NCI-H1694 treated with DMSO at 0.1 percent for 48 hours (cell line): ENCODE data around the gene CEACAM19.
A peak's percentile ranks its signal among the peaks of the same experiment; 100 is the strongest.
"Not testable (repeated sequence)": the region's sequence is repeated elsewhere in the genome, so short reads cannot be mapped to it uniquely, and the experiment has no call there.

Source experiments
- DNase-seq: peaks from one replicate; lab custom pipeline; 2025; lab: John Stamatoyannopoulos, UW

Gene CEACAM19

DNA sequence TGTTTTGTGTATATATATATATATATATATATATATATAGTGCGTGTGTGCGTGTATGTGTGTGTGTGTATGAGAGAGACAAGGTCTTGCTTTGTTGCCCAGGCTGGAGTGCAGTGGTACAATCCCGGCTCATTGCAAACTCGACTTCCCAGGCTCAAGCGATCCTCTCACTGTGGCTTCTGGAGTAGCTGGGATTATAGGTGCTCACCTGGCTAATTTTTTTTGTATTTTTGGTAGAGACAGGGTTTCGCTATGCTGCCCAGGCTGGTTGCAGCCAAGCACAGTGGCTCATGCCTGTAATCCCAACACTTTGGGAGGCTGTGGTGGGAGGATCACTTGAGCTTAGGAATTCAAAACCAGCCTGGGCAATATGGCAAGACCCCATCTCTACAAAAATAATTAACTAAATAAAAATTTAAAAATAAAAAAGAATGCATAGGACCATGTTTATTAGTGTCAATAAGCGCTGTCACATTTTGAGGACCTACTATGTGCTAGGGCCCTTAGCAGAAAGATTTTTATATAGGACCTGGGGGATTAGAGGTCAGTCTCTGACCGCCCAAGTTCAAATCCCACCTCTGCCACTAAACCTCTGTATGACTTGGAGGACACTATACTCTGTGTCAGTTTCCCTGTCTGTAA lies 25.8 kb upstream of the CEACAM19 start:
- no peak for DNase-seq

GRCh38 chr19:44646049-44646416 lies 25.2 kb upstream of the CEACAM19 start:
- no peak for DNase-seq

DNA sequence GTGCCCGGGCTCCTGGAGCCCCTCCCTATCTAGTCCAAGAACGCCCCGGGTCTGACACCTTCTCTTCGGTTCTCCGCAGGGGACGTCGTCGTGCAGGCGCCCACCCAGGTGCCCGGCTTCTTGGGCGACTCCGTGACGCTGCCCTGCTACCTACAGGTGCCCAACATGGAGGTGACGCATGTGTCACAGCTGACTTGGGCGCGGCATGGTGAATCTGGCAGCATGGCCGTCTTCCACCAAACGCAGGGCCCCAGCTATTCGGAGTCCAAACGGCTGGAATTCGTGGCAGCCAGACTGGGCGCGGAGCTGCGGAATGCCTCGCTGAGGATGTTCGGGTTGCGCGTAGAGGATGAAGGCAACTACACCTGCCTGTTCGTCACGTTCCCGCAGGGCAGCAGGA lies 24.1 kb upstream of the CEACAM19 start:
- DNase-seq, result no peak

GRCh38 chr19:44648631-44649251 lies 22.5 kb upstream of the CEACAM19 start:
- DNase-seq, result no peak

GRCh38 chr19:44649578-44650145 lies 21.6 kb upstream of the CEACAM19 start:
- no peak for DNase-seq

GRCh38 chr19:44653343-44653742 lies 17.9 kb upstream of the CEACAM19 start:
- DNase-seq, result no peak

DNA sequence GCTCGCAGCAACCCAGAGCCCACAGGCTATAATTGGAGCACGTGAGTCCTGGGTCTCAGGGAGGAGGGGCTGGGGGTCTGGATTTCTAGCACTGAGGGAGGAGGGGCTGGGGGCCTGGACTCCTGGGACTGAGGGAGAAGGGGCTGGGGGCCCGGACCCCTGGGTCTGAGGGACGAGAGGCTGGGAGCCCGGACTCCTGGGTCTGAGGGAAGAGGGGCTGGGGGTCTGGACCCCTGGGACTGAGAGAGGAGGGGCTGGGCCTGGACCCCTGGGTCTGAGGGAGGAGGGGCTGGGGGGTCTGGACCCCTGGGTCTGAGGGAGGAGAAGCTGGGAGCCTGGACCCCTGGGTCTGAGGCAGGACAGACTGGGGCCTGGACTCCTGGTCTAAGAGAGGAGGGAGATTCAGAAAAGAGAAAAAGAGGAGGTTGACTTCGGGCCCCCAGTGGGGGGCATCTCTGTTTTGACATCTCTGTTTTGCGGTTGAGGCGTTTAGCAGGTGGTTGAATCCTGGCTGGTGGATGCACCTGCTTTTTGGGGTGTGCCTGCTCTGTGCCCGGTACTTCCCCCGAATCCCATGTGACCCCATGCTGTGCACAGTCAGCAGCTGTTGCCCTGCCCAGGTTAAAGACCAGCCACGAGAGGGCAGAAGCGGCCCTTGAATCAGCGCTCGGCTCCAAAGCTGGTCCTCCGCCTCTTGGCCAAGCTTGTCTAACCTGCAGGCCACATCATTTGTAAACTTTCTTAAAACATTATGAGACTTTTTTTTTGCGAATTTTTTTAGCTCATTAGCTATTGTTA lies 17.1 kb upstream of the CEACAM19 start:
- DNase-seq, result no peak

- peak; percentile 10 for DNase-seq
Measured at GRCh38 chr19:44657211-44657921, 13.9 kb upstream of the CEACAM19 start.

DNA sequence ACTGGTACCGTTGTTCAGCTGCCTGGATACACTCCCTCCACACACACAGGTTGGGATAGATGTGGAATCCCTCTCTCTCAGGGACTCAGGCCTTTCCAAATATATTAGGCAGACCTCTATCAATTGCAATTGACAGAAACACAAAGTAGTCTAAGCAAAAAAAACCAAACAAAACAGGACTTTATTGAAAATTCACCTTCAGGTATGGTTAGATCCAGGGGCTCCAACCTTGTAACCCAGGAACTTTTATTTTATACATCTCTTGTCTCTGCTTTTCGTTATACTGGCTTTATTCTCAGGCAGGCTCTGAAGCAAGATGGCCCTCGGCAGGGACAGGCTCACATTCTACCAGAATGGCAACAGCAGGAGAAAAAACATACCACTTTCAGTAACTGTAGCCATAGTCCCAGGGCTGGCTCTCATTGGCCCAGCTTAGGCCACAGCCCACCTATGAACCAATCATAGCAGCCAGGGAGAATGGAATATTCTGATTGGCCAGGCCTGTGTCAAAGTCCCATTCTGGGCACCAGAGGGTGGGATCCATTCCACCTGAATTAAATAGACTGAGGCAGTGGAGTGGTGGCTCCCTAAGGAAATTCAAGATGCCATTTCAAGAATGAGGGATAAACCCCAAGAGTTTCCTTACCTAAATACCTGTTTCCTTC lies 13.1 kb upstream of the CEACAM19 start:
- DNase-seq, result no peak

DNA sequence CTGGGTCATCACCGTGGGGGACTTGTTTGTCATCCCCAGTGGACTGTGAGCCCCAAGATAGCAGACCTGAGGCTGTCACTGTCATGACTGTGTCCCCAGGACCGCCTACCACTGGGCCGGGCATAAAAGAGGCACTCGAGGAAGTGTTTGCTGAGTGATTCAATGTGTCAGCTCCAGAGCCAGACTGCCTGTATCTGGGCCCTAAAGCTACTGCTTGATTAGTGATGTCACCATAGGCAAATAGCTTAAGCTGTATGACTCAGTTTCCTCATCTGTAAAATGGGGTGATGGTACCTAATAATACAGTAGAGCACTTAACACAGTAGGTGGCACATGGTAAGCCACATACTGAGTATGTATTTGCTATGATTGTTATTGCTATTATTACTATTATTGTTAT lies 11.2 kb upstream of the CEACAM19 start:
- DNase-seq, result no peak

DNA sequence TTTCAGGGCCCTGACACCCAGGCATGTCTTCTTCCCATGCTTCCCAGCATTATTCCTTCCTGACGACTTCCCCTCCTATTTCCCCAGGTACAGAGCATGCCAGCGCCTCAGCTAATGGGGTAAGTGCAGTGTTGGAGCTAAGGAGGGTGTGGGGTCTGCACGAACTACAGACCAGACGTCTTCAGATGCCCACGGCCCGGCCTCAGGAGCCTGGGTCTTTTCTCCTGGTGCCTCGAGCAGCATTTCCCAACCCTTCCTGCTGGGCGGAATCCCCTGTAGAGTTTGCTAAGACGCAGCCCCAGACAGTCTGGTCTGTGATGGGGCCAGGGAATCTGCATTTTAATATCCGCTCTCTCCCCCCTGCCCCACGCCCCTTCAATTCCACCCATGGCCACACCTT lies 10.1 kb upstream of the CEACAM19 start:
- no peak for DNase-seq

DNA sequence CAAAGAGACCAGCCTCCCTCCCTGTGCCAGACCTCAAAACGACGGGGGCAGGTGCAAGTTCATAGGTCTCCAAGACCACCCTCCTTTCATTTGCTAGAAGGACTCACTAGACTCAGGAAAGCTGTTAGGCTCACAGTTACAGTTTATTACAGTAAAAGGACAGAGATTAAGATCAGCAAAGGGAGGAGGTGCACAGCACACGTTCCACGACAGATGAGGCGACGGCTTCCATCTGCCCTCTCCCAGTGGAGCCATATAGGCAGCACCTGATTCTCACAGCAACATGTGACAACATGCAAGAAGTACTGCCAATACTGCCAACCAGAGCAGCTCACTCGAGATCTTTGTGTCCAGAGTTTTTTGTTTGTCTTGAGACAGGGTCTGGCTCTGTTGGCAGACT lies 9.4 kb upstream of the CEACAM19 start:
- DNase-seq, result no peak

- peak; percentile 1 for DNase-seq
Measured at GRCh38 chr19:44662691-44663385, 8.4 kb upstream of the CEACAM19 start.

DNA sequence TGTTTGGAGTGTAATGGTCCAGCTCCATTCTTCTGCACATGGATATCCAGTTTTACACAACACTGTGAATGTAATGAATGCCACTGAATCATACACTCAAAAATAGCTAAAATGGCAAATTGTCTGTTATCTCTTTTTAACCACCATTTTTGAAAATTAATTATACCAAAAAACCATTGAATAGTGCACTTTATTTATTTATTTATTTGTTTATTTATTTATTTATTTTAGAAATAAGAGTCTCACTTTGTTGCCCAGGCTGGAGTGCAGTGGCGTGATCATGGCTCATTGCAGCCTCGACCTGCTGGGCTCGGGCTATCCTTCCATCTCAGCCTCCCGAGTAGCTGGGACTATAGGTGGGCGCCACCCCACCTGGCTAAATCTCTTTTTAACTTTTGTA lies 7.3 kb upstream of the CEACAM19 start:
- DNase-seq, result no peak

DNA sequence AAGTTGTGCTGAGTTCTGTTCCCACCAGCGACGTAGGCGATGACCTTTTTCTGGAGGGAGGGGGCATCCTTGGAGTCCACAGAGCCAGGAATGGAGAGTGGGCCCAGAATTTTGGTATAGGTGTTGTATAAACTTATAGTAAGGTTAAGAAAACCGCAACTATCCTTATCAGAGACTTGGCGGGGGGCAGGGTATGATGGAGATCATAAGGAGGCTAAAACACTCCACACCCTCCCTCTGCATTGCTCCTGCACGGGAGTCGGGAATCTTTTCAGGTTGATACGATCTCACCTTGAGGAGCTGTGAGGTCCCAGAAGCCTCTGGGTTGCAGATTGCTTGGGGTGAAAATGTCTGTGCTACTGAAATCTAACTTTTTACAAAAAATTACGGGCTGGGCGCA lies 6.3 kb upstream of the CEACAM19 start:
- no peak for DNase-seq

- no peak for DNase-seq
Measured at GRCh38 chr19:44666852-44667556, 4.3 kb upstream of the CEACAM19 start.

- DNase-seq, result no peak
Measured at GRCh38 chr19:44668985-44669764, 2.1 kb upstream of the CEACAM19 start.

GRCh38 chr19:44670027-44670426 lies 1.3 kb upstream of the CEACAM19 start:
- DNase-seq, result not testable (repeated sequence)

DNA sequence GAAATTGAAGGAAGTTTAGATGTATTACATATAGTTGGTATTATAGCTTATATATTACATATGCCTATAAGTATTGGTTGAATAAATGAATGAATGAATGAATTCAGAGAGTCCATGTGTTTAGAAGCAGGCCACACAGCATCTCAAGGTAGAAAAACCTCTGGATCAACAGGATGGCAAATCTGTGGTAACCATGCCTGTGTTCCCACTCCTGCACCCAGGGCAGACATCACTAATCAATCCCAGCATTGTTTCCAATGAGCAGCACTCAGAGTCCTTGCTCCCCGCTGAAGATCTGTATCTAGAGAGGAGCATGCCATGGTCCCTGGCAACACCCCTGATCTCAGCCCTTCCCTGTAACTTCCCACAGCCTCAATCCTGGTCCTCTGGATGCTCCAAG lies 944 bp downstream of the CEACAM19 start:
- DNase-seq, result no peak

DNA sequence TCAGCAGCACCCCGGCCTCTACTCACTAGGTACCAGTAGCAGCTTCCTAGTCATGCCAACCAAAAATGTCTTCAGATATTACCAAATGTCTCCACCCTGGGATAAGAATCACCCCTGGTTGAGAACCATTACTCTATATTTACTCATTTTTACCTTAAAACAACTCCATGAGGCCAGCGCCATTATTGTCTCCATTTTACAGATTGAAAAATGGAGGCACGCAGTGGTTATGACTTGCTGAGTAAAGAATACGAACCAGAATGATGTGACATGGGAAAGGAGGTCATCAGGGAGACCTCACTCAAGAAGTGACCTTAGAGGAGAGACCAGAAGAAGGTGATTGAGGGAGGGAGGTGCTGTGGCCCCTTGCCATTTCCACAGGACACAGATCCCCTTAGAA lies 2.2 kb downstream of the CEACAM19 start:
- DNase-seq, result no peak
